GM19324 (cell line): ENCODE measurements around the gene MAGOH.

Experiments
- ATAC-seq: cut with Tn5 transposase; IDR thresholded peaks from one replicate; pipeline ENCODE4 v1.9.1; 2021; ENCODE audit warnings: mild to moderate bottlenecking, moderate library complexity; ENCODE audit not compliant: unreplicated experiment, low FRiP score

The MAGOH gene

GRCh38 chr1:53271446-53272090 is 33.2 kb upstream of the MAGOH start:
- no peak for ATAC-seq

GRCh38 chr1:53270873-53271272 is 32.6 kb upstream of the MAGOH start:
- ATAC-seq = no peak

GRCh38 chr1:53270107-53270506 is 31.8 kb upstream of the MAGOH start:
- ATAC-seq = no peak

GRCh38 chr1:53267761-53268160 is 29.4 kb upstream of the MAGOH start:
- ATAC-seq = no peak

GRCh38 chr1:53266038-53266437 is 27.7 kb upstream of the MAGOH start:
- no peak for ATAC-seq

DNA sequence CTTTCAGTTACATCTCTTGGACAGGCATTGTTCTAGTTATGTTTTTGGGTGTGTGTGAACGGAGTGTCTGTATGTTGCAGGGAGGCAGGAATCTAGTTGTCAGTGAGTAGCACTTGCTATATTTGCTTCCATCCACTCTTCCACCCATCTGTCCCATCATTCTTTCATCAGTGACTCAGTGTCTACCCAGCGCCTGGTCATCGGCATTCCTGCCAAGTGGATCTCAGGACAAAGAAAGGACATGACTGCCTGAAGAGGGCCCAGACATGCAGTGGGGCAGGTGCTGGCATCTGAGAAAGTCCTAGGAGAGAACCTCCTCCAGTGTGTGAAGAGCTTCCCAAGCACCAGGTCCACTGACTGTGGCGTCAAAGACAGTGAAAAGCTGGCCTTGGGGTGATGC is 27.3 kb upstream of the MAGOH start:
- no peak for ATAC-seq

GRCh38 chr1:53264048-53264447 is 25.7 kb upstream of the MAGOH start:
- no peak for ATAC-seq

- no peak for ATAC-seq
These were observed 23.7 kb upstream of the MAGOH start for GRCh38 chr1:53262000-53262399.

GRCh38 chr1:53260631-53261247 is 22.4 kb upstream of the MAGOH start:
- ATAC-seq = no peak

- ATAC-seq = peak; percentile 80
These were observed 21.6 kb upstream of the MAGOH start for GRCh38 chr1:53259932-53260331.

- no peak for ATAC-seq
These were observed 19.9 kb upstream of the MAGOH start for GRCh38 chr1:53258216-53258615.

- no peak for ATAC-seq
These were observed 19.2 kb upstream of the MAGOH start for GRCh38 chr1:53257454-53258081.

- ATAC-seq = no peak
These were observed 18.5 kb upstream of the MAGOH start for GRCh38 chr1:53256511-53257453.

GRCh38 chr1:53255031-53255430 is 16.7 kb upstream of the MAGOH start:
- no peak for ATAC-seq

DNA sequence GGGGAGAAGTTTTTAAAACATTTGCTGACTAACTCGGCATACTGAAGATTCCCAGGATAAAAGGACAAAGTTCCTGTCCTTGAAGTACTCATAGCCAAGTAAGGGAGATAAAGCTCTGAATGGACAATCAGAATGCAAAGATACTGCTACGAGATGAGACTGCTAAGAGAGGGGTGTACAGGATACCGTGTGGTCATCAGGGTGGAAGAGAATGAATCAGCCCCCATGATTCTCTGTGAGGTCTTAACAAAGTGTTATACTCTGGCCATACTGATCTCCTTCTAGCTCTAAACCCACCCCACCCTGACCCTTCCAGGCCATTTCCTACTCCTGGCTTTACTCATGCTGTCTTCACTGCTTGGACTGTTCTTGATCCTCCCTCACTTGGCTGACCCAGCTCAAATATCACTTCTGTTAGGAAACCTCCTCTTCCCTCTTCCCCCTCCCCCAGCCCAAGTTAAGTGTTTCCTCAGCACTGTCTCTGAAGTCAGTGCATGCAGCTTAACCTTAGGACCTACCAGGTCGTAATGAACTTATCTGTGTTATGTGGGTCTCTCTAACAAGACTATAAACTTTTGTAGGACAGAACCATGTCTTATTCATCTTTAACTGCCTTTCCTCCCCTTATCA is 15.8 kb upstream of the MAGOH start:
- ATAC-seq = no peak

GRCh38 chr1:53250325-53250724 is 12.0 kb upstream of the MAGOH start:
- no peak for ATAC-seq

- no peak for ATAC-seq
These were observed 11.4 kb upstream of the MAGOH start for GRCh38 chr1:53249706-53250105.

DNA sequence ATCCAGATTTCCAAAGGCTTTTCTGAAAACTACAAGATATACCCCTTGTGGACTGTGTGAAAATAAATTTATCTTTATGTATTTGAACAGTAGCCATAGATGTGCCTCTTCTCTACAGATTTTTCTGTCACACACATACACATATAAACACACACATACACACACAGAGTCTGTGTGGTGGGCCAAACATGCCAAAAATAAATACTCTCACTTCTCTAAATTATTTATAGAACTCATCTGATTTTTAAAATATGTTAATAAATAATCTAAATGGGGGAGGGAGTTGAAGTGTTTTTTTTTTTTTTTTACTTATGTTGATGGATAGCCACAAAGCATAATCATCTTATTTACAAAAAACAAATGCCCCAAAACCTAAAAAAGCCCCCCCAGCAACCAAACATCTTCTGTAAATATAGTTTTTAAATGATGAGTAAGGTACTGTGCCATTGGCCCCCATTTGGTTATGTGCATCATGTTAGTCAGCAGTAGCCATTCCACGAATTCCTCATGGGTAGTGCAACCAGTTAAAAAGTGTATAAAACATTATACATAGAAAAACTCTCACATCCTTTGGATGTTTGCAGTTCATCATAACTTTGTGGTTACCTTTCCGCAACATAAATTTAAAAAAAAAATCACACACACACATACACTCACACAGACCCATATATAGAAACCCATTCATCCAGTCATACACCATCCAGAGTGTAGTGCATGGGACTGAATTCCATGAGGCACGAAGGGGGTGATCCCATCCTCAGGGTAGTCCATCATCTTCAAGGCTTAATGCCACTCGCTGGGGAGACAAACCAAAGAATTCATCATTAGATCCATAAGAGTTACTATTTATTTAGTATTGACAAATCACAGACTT is 8.2 kb upstream of the MAGOH start:
- no peak for ATAC-seq

DNA sequence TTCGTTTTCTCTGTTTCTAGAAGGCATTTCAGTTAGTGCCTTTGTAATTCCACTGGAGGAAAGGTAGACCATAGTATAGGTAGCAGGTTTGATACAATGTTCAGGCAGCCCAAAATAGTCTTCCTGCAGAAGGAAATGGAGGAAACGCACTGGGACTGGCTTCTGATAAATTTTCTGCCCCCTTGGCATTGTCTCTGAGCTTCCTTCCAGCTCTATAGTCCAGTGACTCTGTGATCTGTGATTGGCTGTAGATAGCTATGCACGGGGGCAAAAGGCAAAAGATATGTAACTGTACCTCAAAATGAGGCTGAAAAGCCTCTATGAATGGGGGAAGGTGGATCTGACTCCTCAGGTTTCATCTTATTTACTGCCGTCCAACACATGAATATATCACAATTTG is 5.8 kb upstream of the MAGOH start:
- no peak for ATAC-seq

GRCh38 chr1:53242381-53242780 is 4.1 kb upstream of the MAGOH start:
- ATAC-seq = no peak
